CD14-positive monocyte (primary cell): ENCODE data around the gene BDNF. TPM values are rescaled to one million over a fixed set of nuclear protein-coding genes. Genes with fewer than 3 reads are reported as not detected.
"Not testable (repeated sequence)": the region's sequence is repeated elsewhere in the genome, so short reads cannot be mapped to it uniquely, and the experiment has no call there.

ENCODE experiments used
- DNase-seq, 3 donors: peaks; one replicate each; pipeline ENCODE4 v3.0.0-alpha.2; 2011 to 2022
- H2AFZ ChIP-seq: 2 replicates; pipeline ENCODE4 v1.6.0; 2012; ENCODE audit warnings: mild to moderate bottlenecking, low read depth, low read length, inconsistent platforms; ENCODE audit not compliant: insufficient read depth, poor library complexity, severe bottlenecking
- H3K27ac ChIP-seq, 2 donors: 1 replicate in 1 of 2; 2 replicates in 1 of 2; pipeline ENCODE4 v1.5.1; 2012 to 2013; ENCODE audit warnings: low read length in 2 of 2, control low read depth in 1 of 2, inconsistent platforms in 1 of 2, low read depth in 1 of 2, mild to moderate bottlenecking in 1 of 2
- H3K27me3 ChIP-seq, 2 donors: one replicate each; pipeline versions ENCODE4 v1.6.0 to v1.6.1; 2011 to 2013; ENCODE audit warnings: low read length in 2 of 2; ENCODE audit not compliant: control insufficient read depth in 2 of 2, insufficient read depth in 2 of 2
- H3K36me3 ChIP-seq, 2 donors: replicated peaks in 1 of 2; 1 replicate in 1 of 2; 2 replicates in 1 of 2; pipeline versions ENCODE4 v1.5.1 to v1.6.1; 2012 to 2013; ENCODE audit warnings: low read length in 2 of 2, control low read depth in 1 of 2, inconsistent platforms in 1 of 2, mild to moderate bottlenecking in 1 of 2; ENCODE audit not compliant: insufficient read depth in 2 of 2, control insufficient read depth in 1 of 2
- H3K4me1 ChIP-seq, 2 donors: 1 replicate in 1 of 2; 2 replicates in 1 of 2; pipeline versions ENCODE4 v1.5.1 to v1.6.1; 2012 to 2013; ENCODE audit warnings: low read length in 2 of 2, control low read depth in 1 of 2, inconsistent platforms in 1 of 2, mild to moderate bottlenecking in 1 of 2, moderate library complexity in 1 of 2; ENCODE audit not compliant: insufficient read depth in 2 of 2, control insufficient read depth in 1 of 2
- H3K4me2 ChIP-seq: replicated peaks from 2 replicates; pipeline ENCODE3; 2012; ENCODE audit warnings: low read length, moderate library complexity, mild to moderate bottlenecking; ENCODE audit not compliant: poor library complexity, severe bottlenecking; ENCODE audit errors: extremely low read depth
- H3K4me3 ChIP-seq, 3 experiments: fragments of 200-600 bp in 1 of 3; sonication (generic) in 1 of 3; replicated peaks in 1 of 3; 1 replicate in 2 of 3; 2 replicates in 1 of 3; pipeline ENCODE4 v1.5.1; 2011 to 2013; ENCODE audit warnings: low read length in 3 of 3, mild to moderate bottlenecking in 3 of 3, control low read depth in 2 of 3, low read depth in 2 of 3, inconsistent platforms in 1 of 3, moderate library complexity in 1 of 3
- H3K79me2 ChIP-seq: 2 replicates; pipeline ENCODE4 v1.6.0; 2012; ENCODE audit warnings: mild to moderate bottlenecking, control low read depth, inconsistent platforms, low read length, moderate library complexity; ENCODE audit not compliant: insufficient read depth
- H3K9ac ChIP-seq: 2 replicates; pipeline ENCODE4 v1.6.0; 2017; ENCODE audit warnings: low read length, mild to moderate bottlenecking; ENCODE audit not compliant: insufficient read depth, poor library complexity, severe bottlenecking
- H3K9me3 ChIP-seq, 2 donors: replicated peaks in 1 of 2; 1 replicate in 1 of 2; 2 replicates in 1 of 2; pipeline versions ENCODE4 v1.5.1 to v1.6.1; 2012 to 2013; ENCODE audit warnings: low read length in 2 of 2, control low read depth in 1 of 2; ENCODE audit not compliant: control insufficient read depth in 1 of 2, insufficient read depth in 1 of 2
- H4K20me1 ChIP-seq: 2 replicates; pipeline ENCODE4 v1.6.0; 2012; ENCODE audit warnings: mild to moderate bottlenecking, low read length, control low read depth, moderate library complexity; ENCODE audit not compliant: insufficient read depth
- H3K27ac Mint-ChIP-seq, 7 donors: one replicate each; pipeline ENCODE4 v1.8.0; 2020; ENCODE audit warnings: mild to moderate bottlenecking in 7 of 7, mixed read lengths in 7 of 7, moderate library complexity in 6 of 7, inconsistent platforms in 2 of 7
- H3K27me3 Mint-ChIP-seq, 3 donors: one replicate each; pipeline ENCODE4 v1.8.0; 2021 to 2022; ENCODE audit warnings: low read depth in 3 of 3, mild to moderate bottlenecking in 3 of 3, mixed read lengths in 3 of 3, moderate library complexity in 3 of 3, inconsistent platforms in 1 of 3
- H3K36me3 Mint-ChIP-seq, 2 donors: one replicate each; pipeline ENCODE4 v1.8.0; 2020; ENCODE audit warnings: mixed read lengths in 2 of 2, inconsistent platforms in 1 of 2, mild to moderate bottlenecking in 1 of 2
- H3K4me1 Mint-ChIP-seq: one replicate; pipeline ENCODE4 v1.8.0; 2020; ENCODE audit warnings: mild to moderate bottlenecking, mixed read lengths
- H3K4me3 Mint-ChIP-seq, 2 donors: one replicate each; pipeline ENCODE4 v1.8.0; 2020; ENCODE audit warnings: mild to moderate bottlenecking in 2 of 2, mixed read lengths in 2 of 2, moderate library complexity in 1 of 2
- H3K9me3 Mint-ChIP-seq, 7 donors: one replicate each; pipeline ENCODE4 v1.8.0; 2020 to 2022; ENCODE audit warnings: mixed read lengths in 7 of 7, mild to moderate bottlenecking in 6 of 7, moderate library complexity in 6 of 7, inconsistent platforms in 2 of 7
- CTCF ChIP-seq: fragments of 200-600 bp; IDR thresholded peaks from one replicate; pipeline ENCODE4 v1.8.0; 2022; ENCODE audit warnings: antibody characterized with exemption, mild to moderate bottlenecking
- WGBS: methylation state at CpG from one replicate; pipeline ENCODE4 v1.1.5; 2013; ENCODE audit warnings: missing lambda C conversion rate; ENCODE audit not compliant: insufficient coverage; 5-methylcytosine and 5-hydroxymethylcytosine counted together
- intact Hi-C, 2 donors: fragments of 100-400 bp; cut with micrococcal nuclease; formaldehyde crosslinking; loops; one replicate each; pipeline versions ENCODE4 v1.15.0 to v1.15.1; 2023
- polyA plus RNA-seq, 3 donors: library from polyadenylated mRNA; depleted of rRNA in 1 of 3; unstranded in 2 of 3; stranded (reverse) in 1 of 3; fragments of 300-500 nt in 2 of 3; fragments of >200 nt in 1 of 3; fragmentation: Illumina TruSeq in 2 of 3; gene quantifications; 1 replicate in 2 of 3; 2 replicates in 1 of 3; pipeline ENCODE4 v1.2.3, GENCODE V29; 2012 to 2021

BDNF gene
- polyA plus RNA-seq, 3 donors = not detected

- H3K4me3 Mint-ChIP-seq = no peak overlapping the region
- 0% methylated on average over 1 of the region's 1 CpG for WGBS
- no peak overlapping the region for H3K4me3 ChIP-seq
Observed at GRCh38 chr11:27735281-27735680, 35.0 kb upstream of the BDNF start.

GRCh38 chr11:27731803-27732202 lies 31.5 kb upstream of the BDNF start:
- H4K20me1 ChIP-seq, H3K27me3 ChIP-seq, H2AFZ ChIP-seq, H3K27ac ChIP-seq, H3K4me2 ChIP-seq, H3K4me3 ChIP-seq, H3K36me3 Mint-ChIP-seq, H3K9me3 Mint-ChIP-seq, intact Hi-C loops, H3K27ac Mint-ChIP-seq, H3K79me2 ChIP-seq, H3K9me3 ChIP-seq, H3K36me3 ChIP-seq, H3K4me1 ChIP-seq, H3K9ac ChIP-seq, H3K27me3 Mint-ChIP-seq, H3K4me1 Mint-ChIP-seq, DNase-seq, H3K4me3 Mint-ChIP-seq: not testable (repeated sequence)
- 80% methylated on average over 1 of the region's 7 CpGs for WGBS

More at GRCh38 chr11:27735281-27735680, 35.0 kb upstream of the BDNF start:
- Mint-ChIP-seq H3K36me3 (no peaks in the 10 kb centered on the region), H3K4me1 (no peaks in the 10 kb centered on the region), H3K27me3 (peaks cover 0 to 5% (median 0%) of the 10 kb centered on the region in 3 donors), H3K27ac (no peak overlapping the region), H3K9me3 (peaks cover 0 to 3% (median 0%) of the 10 kb centered on the region in 7 donors)
- no peak overlapping the region for H3K27ac ChIP-seq
- no peaks in the 10 kb centered on the region for H4K20me1 ChIP-seq
- no peak overlapping the region for H3K4me2 ChIP-seq
- no peak overlapping the region for H3K9ac ChIP-seq
- DNase-seq = no peak
- no peaks in the 10 kb centered on the region for H3K79me2 ChIP-seq
- no peaks in the 10 kb centered on the region for H3K27me3 ChIP-seq
- H3K4me1 ChIP-seq = no peaks in the 10 kb centered on the region
- no peaks in the 10 kb centered on the region for H3K36me3 ChIP-seq
- H3K9me3 ChIP-seq = no peaks in the 10 kb centered on the region
- no peak overlapping the region for H2AFZ ChIP-seq
- TF ChIP-seq CTCF = no peak
- intact Hi-C loops = no loop called here
